HG03039 (cell line): ENCODE measurements around the gene KDM7A.

Source experiments
- ATAC-seq: cut with Tn5 transposase; IDR thresholded peaks from one replicate; pipeline ENCODE4 v1.9.1; 2021; ENCODE audit warnings: mild to moderate bottlenecking, moderate library complexity; ENCODE audit not compliant: unreplicated experiment

Gene KDM7A

DNA sequence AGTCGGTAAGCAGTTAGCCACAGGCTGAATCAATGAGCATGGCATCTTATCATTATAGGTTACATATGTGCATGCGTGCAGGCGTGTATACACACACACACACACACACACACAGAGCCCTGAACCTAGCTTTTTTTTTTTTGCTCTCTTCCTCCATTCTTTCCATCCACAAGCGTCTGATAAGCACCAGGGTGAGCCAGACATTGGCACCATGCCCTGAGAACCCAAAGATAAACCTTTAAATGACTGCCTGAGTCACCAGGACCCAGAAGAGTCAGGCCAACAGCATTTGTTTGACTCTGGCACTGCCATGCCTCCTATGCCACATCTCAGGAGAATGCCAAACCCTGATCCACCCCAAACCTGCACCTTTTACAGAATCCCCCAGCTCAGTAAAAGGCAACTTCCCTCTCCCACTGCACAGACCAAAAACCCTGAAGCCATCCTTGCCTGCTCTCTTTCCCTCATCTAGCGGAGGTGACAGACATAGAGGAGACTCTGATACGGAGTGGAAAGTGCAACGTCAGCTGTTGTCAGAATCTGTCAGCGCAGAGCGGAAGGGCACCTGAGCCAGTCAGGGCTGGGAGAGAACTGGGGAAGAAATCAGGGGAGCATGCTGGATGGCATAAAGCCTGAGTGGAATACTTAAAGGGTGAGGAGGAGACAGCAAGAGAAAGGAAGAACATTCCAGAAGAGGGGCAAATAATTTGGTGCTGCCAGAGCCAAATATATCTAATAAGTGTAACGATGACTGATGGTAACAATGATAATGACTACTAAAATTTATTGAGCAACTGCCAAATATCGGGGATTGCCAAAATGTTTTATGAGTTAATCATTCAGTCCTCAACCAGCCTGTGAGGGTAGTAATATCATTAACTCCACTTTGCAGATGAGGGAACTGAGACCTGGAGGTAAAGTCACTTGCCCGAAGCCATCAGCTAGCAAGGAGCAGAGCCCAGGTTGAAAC lies 117.2 kb downstream of the KDM7A start:
- no peak for ATAC-seq

DNA sequence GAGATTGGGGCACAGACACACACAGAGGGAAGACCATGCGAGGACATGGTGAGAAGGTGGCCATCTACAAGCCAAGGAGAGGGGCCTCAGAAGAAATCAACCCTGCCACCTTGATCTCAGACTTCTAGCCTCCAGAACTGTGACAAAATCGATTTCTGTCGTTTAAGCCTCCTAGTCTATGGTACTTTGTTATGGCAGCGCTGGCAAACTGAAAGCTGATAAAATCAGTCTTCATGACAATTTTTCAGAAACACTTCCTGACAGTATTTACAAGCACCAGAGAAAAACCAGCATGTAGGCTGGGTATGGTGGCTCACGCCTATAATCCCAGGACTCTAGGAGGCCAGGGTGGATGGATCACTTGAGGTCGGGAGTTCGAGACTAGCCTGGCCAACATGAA lies 118.3 kb downstream of the KDM7A start:
- no peak for ATAC-seq

DNA sequence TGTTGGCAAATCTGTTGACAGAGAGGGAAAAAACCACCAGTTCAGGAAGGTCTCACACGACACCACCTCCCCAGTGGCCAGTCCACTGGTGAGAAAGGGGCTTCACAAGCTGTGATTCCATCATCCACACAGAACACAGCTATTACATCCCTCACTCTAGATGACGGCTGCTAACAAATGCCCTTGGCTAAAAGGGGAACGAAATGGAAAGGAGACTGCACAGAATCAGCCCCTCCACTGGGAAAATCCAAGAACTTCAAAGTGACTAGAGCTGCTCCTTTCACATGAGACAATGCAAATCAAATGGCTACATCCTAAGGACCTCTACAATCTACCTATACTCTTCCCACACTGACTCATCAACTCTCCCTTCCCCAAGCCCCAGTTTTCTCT lies 119.6 kb downstream of the KDM7A start:
- no peak for ATAC-seq

DNA sequence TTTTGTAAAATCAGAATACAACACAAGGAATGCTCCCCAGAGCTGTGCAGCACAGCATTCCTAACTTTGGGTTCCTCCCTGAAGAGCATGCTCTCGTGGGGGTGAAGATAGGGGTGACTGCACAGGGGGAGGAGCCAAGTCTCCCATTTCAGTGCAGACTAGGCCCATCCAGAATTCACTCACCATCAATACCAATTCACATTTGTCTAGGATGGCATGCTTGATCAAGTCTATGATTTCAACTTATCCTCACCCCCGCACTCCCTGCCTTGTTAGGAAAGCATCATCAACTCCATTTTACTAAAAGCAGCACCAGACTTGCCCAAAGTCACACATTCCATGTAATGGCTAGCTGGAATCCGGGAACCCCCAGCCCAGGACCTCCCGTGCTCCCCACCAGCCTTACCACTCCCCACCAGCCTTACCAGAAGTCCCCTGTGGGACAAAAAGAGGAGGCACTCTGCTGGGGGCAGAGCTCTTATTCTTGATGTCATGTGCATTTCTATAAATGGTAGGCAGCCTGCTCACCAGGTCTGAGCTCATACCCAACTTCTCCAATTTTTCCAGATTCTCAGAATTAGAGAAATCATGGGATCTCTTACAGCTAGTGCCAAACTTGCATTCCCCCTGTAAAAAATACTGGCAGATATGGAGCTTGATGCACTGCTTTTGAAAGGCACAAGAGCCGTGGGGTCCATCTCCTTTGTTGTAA lies 120.2 kb downstream of the KDM7A start:
- no peak for ATAC-seq

DNA sequence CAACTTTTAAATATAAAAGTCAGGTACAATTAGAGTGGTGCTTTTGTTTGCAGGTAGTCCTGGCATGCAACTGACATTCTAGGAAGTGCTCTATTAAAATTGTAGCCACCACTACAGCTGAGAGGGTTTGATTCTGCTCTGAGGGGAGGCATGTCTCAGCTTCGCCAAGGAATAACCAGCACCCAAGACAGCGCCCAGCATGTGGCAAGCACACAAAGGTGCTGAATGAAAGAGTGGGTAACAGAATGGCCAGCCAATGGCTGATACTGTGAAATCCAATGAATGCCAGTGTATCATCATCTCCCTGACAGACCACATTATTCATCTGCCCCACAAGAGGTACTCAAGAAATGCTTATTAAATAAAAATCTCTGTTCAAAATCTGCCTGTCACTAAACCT lies 121.0 kb downstream of the KDM7A start:
- no peak for ATAC-seq

DNA sequence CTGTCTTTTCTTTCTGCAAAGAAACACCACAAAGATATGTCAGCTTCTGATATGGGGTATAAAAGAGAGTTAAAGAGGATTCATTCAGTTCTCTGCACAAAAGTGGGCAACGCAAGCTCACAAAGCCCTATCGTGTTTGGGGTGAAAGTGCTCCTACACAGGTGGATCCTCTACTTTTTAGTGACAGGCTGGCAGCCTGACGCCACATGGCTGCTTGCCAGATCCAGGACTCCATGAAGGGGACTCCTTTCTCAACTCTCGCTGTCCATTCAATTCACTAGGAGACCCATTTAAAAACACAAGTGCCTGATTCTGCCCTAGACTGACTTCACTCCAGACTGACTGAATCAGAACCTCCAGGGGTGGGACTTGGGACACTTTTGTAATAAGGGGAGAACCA lies 122.0 kb downstream of the KDM7A start:
- ATAC-seq, result no peak

DNA sequence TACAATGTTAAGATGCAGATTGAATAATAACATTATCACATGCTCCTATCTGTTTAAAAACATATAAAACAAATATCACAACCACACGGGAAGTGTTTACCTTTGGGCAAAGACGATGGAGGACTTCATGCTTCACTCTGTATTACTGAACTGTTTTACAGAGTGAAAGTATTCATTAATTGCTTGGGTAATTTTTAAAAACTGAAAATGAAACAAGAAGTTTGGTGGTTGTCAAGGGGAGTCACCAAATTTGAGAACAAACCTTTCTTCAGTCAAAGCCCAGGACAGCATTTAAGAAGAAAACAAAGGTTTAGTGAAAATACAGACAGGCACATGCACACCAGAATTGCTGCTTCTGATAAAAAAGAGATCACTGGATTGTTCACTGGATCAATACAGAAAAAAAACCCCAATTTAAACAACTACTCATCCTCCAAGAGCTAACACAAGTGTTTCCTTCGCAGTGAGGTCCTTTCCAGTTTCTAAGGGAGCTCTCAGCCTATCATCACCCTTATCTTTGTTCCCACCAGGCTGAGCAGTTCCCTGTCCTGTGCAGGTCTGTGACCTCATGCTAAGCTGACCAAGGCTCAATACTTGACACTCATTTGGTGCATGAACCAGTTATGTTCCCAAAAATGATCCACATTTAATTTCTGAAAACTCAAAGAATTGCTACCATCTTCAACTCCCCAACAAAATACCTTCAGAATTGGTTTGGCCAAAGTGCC lies 122.8 kb downstream of the KDM7A start:
- peak; percentile 82 for ATAC-seq

DNA sequence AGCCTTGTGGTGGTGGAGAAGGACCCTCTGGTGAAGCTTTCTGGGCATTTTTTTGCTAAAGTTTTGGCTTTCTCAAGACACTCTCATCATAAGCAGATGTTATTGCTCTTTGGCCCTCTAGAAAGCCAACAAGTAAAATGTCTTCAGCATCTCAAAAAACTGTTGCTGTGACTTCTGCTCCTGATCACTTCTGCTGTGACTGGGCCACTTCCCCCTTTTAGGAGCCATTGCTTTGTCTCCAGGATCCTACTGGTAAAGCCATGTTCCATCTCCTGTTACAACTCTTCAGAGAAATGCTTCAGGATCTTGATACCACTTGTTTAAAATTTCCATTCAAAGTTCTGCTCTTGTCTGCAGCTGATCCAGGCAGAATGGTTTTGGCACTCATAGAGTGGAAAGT lies 125.0 kb downstream of the KDM7A start:
- ATAC-seq, result no peak

DNA sequence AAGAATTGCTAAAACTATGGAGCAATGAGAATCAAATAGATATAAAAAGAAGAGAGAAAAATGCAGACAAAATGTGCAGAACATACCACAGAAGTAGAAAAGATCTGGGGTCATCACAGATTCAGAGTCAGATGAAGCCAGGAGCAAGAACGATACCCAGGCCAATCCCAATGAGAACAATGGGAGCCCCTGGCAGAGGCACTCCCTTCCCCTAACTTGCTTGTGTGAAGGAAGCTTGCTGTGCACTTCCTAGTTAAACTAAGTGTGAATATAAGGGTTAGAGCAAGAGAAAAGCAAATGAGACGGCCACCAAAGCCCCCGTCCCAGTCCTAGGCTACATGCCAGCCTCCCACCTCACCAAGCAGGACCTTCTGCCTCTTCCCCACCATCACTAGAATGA lies 126.7 kb downstream of the KDM7A start:
- ATAC-seq, result no peak

DNA sequence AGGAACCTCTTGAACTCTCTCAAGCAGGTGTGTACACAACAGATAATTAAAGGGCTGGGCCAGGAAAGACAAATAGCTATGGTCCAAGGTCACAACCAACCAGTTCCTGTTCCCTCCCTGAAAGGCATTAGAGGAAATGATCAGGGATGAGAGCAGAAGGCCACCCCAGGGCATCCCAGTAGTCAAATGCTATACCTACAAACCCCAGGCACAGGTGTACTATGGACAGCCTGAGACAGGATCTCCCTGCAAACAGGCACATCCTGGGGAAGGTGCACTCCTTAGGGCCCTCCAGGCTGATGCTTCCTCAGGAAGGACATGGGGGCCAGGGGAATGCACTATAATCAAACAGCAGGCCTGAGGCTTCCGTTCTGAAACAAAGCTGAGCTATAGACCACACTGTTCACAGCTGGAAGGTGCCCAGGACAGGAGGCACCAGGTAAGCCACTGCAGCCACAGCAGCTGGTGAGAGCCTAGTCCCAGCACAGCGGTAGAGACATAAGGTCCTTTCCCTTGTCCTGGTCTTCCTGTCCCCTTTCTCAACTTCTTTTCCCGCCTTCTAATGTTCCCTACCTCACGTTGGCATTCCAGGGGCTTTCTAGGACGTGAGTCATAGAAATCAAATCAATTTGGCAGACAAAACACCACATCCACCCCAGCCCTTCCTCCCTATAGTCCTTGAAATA lies 127.3 kb downstream of the KDM7A start:
- no peak for ATAC-seq

DNA sequence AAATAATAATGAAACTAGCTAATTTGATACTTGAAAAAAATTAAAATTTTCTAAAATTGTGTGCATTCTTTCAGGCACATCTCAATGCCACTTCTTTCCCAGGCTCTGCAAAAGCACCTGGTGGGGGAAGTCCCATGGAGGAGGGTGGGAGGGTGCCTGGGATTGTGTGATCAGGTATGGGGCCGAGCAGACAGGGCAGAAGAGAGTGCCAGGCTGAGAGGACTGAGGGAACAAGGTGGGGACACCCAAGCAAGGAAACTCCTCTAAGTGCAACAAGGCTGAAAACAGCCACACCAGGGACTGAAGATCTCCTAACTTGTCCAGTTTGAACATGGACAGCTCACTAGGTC lies 127.8 kb downstream of the KDM7A start:
- ATAC-seq, result no peak

DNA sequence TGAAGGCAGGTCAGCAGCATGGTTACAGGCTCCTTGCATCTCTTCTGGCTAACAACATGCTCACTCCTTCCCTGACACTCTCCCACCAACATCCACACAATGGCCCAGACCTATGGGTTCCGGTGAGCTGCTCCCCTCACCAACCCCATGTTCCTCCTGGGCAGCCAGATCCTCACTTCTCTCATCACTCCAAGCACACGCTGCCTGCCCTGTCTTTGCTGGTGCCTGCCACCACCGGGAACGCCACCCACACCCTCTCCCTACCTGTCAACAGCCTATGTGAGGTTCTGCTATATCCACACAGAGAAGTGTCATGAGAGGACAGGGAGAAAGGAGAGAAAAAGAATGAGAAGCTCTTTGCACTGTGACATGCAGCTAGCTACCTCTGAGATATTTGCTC lies 128.6 kb downstream of the KDM7A start:
- no peak for ATAC-seq

DNA sequence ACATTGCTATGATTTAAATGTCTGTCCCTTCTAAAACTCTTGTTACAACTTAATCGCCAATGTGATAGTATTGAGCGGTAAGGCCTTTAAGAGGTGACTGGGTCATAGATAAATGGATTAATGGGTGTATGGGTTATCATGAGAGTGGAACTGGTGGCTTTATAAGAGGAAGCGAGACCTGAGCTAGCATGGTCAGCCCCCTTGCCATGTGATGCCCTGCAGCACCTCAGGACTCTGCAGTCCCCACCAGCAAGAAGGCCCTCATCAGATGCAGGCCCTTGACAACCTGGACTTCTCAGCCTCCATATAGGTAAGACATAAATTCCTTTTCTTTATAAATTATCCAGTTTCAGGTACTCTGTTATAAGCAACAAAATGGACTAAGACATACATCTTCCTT lies 129.6 kb downstream of the KDM7A start:
- ATAC-seq, result no peak

DNA sequence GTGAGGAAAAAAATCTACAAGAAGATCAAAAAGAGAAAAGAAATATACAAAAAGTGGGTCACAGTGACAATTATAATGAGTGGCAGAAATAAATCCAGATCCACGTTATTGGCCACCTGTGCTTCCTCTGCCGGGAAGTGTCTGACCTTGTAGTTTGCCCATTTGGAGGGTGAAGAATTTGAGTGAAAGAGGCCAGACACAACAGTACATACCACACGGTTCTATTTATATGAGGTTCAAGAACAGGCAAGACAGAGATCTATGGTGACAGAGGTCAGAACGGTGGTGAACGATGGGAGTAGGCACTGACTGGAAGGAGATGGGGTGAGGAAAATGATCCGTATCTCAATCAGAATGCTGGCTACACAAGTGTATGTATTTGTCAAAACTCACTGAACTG lies 131.1 kb downstream of the KDM7A start:
- no peak for ATAC-seq

DNA sequence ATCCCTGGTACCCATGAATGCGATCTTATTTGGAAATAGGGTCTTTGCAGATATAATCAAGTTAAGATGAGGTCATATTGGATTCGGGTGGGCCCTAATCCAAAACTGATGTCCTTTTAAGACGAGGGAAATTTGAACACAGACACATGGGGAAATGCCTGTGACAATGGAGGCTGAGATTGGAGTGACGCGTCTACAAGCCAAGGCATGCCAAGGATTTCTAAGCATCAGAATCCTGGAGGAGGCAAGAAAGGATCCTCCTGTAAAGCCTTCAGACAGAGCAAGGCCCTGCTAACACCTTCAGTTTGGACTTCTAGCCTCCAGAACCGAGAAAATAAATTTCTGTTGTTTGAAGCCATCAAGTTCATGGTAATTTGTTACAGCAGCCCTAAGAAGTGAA lies 132.5 kb downstream of the KDM7A start:
- no peak for ATAC-seq

DNA sequence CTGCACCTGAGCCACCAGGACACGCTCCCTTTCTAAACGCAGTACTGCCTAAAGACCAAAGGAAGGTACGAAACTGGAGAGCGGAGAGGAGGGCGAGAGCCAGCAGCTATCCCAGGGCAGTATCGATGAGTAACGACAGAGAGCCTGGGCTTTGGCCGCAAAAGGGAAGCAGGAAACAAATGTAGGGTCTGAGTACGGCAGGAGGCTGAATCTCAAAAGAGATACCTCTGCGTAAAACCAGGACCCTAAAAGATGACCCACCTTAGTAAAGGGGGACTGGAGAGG lies 134.5 kb downstream of the KDM7A start:
- ATAC-seq, result no peak

DNA sequence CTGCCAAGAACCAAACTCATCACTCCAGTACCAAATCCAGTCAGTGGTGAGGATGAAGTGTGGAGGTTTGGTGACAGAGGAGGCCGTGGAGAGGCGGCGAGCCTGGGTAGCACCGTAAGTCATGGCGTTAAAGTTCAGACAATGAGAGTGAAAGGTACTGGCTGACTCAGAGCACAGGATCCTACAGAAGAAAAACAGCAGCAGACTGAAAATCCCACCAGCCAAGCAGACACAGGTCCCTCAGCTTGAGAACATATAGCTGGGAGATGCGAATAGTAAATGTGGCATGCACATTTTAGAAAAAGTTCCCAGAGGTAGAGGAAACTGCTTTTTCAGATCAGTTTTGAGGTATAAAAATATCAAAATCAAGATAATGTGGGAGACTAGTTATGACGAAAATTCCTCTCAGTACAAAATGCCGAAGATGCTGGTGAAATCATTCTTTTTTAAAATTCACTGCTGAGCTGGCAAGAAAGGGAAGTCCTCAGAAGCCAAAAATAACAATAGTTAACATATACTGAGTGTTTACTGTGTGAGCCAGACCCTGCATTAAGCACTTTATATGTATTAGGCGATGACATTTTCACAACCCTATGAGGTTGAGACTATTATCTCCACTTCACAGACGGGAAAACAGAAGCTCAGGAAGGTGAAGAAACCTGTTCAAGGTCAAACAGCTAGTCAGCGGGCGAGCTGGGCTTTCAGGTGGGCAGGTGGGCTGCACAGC lies 135.0 kb downstream of the KDM7A start:
- no peak for ATAC-seq

DNA sequence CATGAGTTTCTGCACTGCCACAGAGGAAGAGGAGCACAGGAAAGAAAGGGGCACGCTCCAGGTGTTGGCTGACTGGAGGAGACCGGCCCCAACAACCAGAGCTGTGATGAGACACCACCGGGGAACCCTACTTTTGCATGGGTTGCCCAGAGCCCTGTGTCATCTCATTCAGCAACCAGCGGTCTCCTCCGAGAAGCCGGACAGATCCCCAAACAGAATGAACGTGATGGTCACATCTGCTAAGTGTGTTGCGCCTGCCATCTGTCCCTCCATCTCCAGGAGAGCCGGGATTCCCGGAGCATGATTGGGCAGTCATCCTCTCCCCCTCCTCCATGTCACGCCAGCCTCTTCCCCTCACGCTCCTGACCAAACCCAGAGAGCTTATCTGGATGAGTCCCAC lies 136.9 kb downstream of the KDM7A start:
- ATAC-seq, result no peak

DNA sequence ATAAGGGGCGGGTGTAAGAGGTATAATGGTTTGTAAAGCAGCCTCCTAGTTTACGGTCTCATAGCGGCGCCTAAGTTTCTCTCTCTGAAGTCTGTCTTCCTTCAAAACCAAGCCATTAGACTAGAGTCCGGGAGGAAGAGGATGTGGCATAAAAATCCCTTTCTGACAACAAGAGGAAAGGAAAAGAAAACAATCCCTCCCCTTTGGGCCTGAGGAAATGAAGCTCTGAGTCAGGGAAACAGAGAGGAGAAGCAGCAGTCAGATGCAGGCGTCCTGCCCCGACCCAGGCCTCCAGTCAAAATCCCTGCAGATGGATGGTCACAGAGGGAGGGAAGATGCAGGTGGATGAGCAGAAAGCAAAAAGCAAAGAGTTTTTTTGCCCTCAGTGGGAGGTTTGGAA lies 137.7 kb downstream of the KDM7A start:
- ATAC-seq, result no peak

DNA sequence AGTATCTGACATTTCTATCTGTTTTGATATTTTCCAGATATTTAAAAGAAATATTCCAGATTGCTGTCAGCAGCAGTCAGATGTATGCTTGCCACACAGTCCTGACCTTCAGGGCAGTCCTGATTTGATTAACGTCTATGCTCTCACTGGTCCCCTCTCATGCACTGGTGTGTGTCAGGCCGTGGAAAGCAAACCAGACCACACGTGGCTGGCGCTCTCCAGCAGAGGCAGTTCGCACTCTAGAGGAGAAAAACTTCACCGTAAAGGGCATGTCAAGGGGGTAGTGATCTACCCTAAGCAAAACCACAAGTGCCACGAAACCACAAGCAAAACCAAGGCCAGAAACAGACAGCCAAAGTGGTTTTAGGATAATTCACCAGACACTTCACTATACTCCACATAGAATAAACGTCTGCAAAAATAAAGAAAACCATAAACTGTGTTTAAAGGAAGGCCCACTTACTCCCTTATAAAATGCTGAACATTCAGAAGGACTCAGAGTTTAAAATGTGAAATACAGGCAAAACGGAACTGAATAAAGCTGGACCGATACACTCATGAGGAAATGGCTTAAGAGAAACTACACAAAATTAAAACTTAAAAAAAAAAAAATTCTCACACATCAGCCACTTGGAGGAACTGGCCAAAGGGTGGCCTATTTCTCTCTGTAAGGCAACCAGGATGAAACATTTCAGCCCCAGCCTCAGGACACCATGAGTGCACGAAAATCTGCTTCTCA lies 140.4 kb downstream of the KDM7A start:
- no peak for ATAC-seq
